NCI-H2081 (cell line): ENCODE results near the gene ATP11A.
"Not testable (repeated sequence)": the region's sequence is repeated elsewhere in the genome, so short reads cannot be mapped to it uniquely, and the experiment has no call there.

ENCODE experiments used
- DNase-seq, 2 experiments: peaks; one replicate each; lab custom pipeline; 2025; lab: John Stamatoyannopoulos, UW

Gene ATP11A

DNA sequence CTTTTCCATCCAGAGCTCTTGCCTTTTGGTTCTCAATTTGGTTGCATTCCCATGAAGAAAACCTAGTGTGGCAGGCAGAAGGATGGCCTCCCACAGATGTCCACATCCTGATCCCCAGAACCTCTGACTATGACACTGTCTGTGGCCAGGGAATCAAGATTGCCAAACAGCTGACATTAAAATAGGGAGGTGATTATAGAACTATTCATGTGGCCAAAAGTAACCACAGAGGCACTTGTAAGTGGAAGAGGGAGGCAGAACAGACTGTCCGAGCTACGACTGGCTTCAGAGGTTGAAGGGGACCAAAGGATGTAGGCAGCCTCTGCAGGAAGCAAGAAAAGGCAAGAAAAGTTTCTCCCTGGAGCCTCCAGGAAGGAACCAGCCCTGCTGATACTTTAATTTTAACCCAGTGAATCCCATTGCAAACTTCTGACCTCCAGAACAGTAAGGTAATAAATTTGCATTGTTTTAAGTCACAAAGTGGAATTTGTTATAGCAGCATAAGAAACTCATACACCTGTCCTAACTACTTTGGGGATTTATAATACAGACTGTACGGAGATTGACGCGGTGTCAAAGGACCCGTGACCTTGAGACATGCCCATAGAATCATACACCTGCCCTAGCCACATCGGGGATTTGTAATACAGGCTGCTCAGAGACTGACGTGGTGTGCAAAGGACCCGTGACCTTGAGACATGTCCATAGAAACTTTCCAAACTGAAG lies 106.5 kb downstream of the ATP11A start:
- no peak for DNase-seq

DNA sequence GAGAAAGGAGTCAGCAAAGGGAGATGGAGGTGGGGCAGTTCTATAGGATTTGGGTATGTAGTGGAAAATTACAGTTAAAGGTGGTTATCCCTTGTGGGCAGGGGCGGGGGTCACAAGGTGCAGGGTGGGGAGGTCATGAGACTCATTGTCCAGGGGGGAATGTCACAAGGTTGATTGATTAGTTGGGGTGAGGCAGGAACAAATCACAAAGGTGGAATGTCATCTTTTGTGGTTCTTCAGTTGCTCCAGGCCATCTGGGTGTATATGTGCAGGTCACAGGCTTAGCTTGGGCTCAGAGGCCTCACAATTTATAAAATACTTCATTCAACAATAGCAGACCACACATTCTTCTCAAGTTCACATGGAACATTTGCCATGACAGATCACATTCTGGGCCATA lies 109.6 kb downstream of the ATP11A start:
- DNase-seq, result no peak

DNA sequence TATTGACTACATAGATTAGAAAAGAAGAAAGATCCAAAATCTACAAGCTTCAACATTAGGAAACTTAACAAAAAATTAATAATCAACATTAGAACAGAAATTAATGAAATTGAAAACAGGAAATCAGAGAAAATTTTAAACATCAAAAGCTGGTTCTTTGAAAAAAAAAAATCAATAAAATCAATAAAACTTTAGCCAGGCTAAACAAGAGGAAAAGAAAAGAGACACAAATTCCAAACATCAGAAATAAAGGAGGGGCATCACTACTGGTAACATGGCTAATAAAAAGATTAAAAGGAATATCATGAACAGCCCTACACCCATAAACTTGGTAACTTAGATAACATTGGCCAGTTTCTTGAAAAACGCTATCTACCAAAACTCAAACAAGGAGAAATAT lies 110.2 kb downstream of the ATP11A start:
- no peak for DNase-seq

DNA sequence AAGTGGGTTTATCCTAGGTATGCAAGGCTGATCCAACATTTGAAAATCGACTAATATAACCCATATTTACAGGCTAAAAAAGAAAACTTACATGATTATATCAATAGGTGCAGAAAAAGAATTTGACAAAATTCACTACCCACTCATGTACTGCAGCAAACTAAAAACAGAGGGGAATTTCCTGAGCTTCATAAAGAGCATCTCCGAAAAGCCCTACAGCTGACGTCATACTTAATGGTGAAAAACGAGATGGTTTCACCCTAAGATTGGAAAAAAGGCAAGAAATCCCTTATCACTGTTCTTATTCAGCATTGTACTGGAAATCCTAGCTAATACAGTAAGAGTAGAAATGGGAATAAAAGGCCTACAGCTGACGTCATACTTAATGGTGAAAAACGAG lies 111.0 kb downstream of the ATP11A start:
- DNase-seq, result not testable (repeated sequence)

DNA sequence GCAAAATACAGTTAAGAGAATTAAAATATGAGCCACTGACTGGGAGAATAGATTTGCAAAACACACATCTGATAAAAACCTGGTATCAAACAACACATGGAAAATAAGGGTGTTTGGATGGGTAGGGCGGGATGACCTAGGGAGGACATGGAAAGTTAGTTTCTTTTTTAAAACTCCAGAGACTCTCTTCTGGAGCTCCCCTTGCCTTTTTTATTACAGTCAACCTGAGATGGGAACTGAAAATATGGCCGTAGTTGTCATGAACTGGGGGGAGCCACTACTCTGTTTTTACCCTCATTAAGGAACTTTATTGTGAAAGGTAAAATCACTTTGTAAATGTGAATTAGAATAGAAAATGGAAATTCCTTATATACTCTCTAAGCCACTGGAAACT lies 113.0 kb downstream of the ATP11A start:
- no peak for DNase-seq

DNA sequence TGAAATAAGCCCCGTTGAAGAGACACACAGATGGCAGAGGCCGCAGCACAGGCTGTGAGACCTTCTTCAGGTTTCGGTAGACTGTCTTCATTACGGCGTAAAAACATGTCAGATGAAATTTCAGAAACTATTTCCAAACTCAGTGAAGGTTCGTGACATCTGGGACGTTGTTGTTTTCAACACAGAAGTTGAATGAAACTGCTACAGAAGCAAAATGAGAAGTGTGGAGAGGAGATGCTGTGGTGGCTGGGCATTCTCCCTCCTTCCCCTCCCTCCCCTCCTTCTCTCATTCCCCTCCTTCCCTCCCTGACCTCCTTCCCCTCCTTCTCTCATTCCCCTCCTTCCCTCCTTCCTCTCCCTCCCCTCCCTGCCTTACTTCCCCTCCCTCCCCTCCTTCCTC lies 113.6 kb downstream of the ATP11A start:
- DNase-seq, result no peak

DNA sequence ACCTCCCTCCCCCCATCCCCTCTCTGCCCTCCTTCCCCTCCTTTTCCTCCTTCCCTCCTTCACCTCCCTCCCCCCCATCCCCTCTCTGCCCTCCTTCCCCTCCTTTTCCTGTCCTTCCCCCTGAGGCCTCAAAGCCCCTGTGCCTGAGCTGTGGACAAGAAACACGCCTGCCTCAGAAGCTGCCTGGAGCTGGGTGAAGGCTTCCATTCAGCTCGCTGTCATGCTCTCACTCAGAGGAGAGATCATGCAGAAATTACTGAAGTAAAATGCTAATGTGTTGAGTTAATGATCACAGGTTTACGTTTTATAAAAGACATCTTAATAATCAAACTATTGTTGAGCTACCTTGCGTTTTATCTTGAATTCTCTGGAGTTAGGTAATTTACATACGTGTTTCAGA lies 114.5 kb downstream of the ATP11A start:
- DNase-seq, result no peak

DNA sequence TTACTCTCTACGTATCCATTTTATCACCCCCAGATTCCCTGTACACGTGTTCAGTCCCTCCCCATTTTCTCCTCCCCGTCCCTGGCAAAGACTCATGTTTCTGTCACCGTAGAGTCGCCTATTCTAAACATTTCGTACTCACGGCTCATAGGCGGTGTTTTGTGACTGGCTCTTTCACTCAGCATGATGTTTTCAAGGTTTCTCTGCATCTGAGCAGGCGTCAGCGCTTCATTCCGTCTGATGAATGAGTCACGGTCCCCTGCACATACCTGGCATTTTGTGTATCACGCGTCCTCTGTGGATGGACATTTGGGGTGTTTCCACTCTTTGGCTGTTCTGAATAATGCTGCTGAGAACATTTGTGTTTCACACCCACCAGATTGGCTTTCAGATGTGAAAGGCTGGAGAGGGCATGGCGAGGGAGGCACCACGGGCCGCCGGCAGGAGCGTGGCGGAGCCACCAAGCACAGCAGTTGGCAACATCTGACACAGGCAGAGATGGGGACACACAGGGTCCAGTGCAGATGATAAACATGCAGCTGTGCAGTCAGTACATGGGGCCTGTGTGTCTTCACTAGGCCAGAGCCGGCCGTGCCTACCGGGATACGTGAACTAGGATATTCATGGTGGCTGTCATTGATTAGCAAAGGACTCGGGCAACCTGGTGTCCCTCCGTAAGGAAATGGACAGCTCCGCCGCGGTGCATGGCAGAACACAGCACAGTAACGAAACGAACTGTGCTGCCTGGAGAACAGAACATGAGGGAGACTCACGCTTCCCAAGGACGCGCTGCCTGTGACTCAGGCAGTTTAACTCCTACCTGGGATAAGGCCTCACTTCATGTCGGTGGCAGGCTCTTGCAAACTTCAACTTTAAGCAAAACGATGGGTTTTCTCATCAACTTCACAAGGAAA lies 117.2 kb downstream of the ATP11A start:
- DNase-seq, result no peak

DNA sequence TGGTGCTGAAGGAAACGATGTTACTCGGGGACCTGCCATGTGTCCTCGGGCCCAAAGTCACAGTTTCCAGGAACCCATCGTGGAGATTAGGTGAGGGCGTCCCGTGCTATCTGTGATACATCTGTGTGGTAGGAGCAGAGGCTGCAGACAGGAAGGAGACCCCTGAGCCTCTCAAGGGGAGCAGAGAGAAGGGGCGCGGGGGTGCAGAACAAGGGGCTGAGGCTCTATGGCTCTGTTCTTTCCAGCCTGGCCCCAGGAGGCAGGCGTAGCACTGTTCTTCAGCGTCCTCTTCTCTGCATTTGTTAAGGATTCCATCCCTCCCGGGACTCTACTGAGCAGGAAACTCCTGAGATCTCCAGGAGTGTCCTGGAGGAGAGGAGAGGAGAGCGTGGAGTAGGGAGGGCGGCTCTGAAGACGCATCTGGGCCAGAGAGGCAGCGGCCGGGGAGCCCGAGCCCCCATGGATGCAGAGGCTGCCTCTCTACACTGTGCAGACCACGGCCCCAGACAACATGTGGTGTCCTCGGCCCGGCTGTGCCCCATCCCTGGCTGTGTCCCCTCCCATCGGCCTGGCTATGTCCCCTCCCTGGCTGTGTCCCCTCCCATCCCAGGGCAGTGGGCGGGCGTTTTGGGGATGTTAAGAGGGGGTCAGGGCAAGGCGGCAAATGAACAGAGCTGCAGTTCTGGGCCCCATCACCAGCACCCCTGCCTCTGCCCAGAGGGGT lies 118.0 kb downstream of the ATP11A start:
- no peak for DNase-seq

DNA sequence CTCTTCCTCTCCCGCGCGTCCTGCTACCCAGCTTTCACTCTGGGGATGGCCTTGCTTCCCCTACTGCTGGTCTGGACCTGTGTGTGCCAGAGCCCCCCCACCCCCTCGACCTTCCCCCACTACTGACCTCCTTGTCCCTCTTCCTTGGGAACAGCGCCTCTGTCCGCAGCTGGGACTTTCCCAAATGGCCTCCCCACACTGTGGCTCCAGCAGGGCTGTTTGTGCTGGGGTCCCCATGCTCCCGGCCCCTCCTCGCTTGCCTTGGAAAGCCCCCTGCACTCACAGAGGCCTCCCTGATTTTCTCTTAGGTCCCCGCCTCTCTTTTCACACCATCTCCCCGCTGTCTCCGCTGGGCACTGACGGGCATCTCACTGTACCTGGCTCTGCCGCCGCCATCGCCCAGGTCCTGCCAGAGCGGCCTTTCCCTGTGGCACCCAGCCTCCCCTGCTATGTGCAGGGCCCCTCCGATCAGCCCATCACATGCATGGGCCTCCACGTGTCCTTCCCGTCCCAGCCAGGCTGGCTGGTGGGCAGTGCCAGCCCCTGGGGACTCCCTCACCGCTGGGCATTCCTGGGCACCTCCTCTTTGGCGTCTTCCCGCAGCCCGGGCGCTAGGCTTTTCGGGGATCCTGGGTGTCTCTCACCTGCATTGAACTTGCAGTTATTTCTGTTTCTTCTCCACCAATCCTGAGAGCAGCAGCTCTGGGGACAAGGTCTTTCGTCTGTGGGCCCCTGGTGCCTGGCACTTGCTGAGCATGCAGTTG lies 118.7 kb downstream of the ATP11A start:
- DNase-seq, result no peak

DNA sequence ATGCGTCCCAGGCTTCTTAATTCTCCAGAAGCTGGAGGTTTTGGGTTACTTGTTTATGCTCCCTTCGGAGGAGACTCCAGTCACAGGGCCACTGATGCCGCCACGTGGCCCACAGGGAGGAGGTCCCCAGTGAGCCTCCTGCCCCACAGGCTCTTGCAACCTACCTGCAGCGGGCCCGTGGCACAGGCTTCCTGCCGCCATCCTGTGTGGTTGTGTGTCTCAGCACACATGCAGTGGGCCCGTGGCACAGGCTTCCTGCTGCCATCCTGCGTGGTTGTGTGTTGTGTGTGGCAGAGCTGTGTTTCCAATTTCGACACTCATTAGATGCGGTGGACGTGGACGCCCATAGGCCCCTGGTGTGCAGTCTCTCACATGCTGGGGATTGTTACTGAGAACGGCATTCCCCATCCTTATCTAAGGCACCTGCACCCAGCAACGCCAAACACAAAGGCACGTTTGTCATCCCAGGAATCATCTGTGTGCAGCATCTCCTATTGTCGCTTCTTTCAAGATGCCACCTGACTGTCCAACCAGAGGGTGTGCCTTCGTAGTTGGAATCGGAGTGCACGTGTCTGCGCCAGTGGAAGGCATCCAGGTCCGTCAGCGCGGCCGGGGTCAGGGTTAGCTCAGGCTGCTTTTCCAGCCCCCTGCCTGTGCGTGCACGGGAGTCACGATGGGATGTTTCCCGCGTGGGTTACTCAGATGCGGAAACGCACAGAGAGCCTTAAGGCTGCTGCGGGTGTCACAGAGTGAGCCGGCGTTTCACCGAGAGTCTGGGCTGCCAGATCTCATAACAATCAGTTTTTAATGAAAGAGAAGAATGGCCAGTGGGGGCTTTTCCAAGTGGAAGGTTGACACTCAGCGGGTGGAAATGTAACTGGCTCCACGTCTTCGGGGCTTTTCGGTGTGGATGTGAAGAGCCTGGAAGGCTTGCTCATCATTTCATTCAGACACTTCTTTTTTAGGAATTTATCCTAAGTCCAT lies 119.8 kb downstream of the ATP11A start:
- DNase-seq, result no peak

DNA sequence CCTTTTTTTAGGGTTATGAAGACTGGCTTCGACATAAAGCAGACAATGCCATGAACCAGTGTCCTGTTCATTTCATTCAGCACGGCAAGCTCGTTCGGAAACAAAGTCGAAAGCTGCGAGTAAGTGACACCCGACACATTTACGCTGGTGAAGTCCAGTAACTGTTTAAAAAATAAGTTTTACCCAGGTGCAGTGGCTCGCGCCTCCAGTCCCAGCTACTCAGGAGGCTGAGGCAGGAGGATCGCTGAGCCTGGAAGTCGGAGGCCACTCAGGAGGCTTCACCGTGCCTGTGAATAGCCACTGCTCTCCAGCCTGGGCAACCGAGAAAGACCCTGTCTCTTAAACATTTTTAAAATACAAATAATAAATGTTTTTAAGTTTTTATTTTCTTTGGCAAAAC lies 120.8 kb downstream of the ATP11A start:
- no peak for DNase-seq

DNA sequence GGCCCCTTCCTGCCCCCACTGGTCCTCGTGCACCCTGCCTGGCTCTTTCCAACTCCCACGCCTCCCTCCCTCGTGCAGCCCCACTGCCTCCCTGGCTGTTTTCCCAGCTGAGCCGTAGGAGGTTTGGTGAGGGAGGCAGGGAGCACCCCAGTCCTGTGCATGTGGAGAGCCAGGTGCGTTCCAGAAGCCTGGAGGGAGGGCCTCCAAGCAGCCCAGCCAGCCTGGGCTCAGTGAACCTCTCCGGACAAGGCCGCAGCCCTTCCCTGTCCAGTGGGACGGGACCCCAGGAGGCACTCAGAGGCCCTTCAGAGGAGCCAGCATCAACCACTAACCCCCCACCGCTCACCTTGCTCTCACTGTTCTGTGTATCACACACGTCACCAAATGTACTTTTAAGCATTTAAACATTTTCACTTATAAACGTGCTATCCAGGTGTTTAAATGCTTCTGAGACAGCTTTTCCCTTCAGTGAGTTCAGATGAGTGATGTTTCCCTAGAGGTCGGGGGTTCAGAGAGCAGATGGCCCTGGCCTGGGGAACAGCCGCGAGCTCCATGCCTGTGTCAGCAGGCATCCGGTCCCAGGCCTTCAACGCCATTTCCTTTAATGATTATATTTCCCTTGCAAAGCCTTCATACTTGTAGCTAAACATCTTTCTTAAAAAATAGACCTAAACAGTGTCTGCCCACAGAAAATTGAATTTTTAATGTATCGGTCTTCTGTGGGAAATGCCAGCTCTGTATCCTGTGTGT lies 122.6 kb downstream of the ATP11A start:
- DNase-seq, result no peak

DNA sequence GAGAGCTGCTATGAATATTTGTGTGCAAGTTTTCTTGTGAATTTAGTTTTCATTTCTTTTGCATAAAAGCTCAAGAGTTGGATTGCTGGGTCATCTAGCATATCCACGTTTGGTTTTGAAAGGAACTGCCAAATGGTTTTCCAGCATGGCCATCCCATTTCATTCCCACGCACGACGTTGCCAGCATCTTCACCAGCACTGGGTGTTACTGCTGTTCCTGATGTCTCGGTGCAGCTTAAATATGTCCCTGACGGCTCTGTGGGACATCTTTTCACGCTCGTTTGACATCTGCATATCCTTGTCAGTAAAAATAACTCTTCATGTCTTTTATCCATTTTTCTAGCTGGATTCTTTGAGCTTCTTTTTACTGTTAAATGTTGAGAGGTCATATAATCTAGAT lies 123.7 kb downstream of the ATP11A start:
- DNase-seq, result no peak

DNA sequence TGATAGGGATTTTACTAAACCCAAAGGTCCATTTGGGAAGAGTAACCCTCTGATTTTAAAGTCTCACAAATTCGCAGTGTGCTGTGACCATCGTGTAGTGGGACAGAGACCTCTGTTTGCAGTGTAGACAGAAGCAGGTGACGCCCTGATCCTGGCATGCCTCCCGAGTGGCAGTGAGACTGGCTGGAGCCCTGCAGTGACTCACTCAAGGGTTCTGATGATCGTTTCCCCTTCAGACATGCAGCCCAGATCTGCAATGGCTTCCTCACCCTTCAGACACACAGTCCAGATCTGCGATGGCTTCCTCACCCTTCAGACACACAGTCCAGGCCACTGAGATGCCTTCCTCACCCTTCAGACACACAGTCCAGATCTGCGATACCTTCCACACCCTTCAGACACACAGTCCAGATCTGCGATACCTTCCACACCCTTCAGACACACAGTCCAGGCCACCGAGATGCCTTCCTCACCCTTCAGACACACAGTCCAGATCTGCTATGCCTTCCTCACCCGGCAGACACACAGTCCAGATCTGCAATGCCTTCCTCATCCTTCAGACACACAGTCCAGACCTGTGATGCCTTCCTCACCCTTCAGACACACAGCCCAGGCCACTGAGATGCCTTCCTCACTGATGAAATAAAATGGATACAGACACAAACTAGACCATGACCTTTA lies 125.2 kb downstream of the ATP11A start:
- DNase-seq, result no peak

DNA sequence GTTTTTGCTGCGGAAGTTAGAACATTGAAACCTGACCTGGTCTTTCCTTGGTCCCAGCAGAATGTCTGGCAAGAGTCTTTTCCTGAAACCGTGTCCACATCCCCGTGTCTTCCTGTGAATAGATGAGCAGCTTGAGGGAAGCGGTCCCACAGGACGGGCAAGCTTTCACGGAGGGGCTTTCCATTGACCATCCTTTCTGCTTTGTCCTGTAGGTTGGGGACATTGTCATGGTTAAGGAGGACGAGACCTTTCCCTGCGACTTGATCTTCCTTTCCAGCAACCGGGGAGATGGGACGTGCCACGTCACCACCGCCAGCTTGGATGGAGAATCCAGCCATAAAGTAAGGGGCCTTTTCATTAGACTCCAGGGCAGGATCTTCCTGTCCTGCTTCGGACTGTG lies 126.0 kb downstream of the ATP11A start:
- no peak for DNase-seq

DNA sequence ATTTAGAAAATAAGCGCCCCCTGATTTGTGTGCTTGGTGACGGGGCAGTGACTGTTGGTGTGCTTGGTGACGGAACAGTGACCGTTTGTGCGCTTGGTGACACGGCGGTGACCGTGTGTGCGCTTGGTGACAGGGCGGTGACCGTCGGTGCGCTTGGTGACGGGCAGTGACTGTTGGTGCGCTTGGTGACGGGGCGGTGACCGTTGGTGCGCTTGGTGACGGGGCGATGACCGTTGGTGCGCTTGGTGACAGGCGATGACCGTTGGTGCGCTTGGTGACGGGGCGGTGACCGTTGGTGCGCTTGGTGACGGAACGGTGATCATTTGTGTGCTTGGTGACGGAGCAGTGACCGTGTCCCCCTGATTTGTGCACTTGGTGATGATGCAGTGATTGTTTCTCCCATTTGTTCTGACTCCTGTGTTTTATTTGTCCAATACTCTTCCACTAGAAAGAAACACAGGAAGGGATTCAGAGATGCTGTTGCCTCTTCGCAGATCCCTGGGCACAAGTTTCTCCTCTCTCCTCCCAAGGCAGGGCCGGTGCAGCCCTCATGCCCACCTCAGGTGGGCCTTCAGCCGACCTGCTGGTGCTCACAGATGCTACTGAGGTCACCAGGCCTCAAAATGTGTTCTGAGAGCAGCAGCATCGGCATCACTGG lies 128.3 kb downstream of the ATP11A start:
- DNase-seq, result no peak

DNA sequence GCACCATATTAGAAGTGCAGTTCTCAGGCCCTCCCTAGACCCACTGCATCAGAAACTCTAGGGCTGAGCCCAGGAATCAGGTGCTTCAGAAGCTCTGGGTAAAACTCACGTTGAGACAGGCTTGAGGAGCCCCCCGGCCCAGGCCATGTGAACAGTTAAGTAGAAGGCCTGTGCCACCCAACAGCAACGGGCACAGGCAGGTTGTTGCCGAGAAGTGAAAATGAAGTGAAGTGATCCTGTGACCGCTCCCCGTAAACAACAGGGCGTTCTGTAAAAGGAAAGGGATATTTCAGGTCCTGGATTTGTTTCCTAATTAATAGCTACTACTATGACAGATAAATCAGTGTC lies 128.8 kb downstream of the ATP11A start:
- no peak for DNase-seq

DNA sequence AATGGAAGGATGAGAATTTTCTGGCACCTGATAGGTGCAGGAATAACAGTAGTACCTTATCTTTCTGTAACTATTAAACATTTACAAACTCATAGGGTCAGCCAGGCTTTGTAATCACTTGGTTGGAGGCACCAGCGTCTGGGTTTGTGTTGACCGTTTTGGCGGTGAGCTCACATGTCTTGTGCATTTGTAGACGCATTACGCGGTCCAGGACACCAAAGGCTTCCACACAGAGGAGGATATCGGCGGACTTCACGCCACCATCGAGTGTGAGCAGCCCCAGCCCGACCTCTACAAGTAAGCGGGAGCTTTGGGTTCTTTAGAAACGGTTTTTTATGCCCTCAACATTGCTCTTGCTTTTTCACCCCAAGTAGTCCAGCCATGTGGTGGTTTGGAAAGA lies 129.3 kb downstream of the ATP11A start:
- DNase-seq, result no peak
